IMR-90 (cell line): ENCODE results near the gene DPYSL3. TPM values are rescaled to one million over a fixed set of nuclear protein-coding genes. Genes with fewer than 3 reads are reported as not detected.
A peak's percentile ranks its signal among the peaks of the same experiment; 100 is the strongest.

Experiments
- ATAC-seq: fragments of 200-7000 bp; cut with Tn5 transposase; 2 replicates; pipeline ENCODE4 v1.9.1; 2020; ENCODE audit warnings: low read depth, mild to moderate bottlenecking, moderate library complexity
- BruUV-seq: library from RNA; stranded (reverse); fragments of 400-500 nt; replicated peaks from 2 replicates; lab custom pipeline; 2021; lab: Mats Ljungman, UMichigan
- CTCF ChIA-PET: fragments of 300-600 bp; formaldehyde crosslinking; extraction: SDS; loops from one replicate; lab custom pipeline; 2021; ENCODE audit warnings: antibody characterized with exemption; lab: Yijun Ruan, JAX
- POLR2A ChIA-PET: fragments of 300-600 bp; sonication (Branson Sonifier 250); formaldehyde crosslinking; loops from one replicate; lab custom pipeline; 2022; ENCODE audit warnings: antibody characterized with exemption; ENCODE audit not compliant: unreplicated experiment; lab: Charles Lee
- DNase-seq: peaks from one replicate; pipeline ENCODE4 v3.0.0; 2013
- H2AFZ ChIP-seq: replicated peaks from 2 replicates; pipeline ENCODE3; 2013; ENCODE audit warnings: low read length, mild to moderate bottlenecking; ENCODE audit not compliant: poor library complexity
- H2AK5ac ChIP-seq: 2 replicates; pipeline ENCODE4 v1.6.1; 2013; ENCODE audit warnings: low read depth, low read length, inconsistent platforms
- H2AK9ac ChIP-seq: replicated peaks from 2 replicates; pipeline ENCODE3; 2013; ENCODE audit warnings: mild to moderate bottlenecking, low read depth, low read length, moderate library complexity; ENCODE audit not compliant: poor library complexity
- H2BK120ac ChIP-seq: 2 replicates; pipeline ENCODE4 v1.6.1; 2013; ENCODE audit warnings: low read depth, low read length, inconsistent platforms
- H2BK15ac ChIP-seq: 3 replicates; pipeline ENCODE4 v1.6.1; 2013; ENCODE audit warnings: low read depth, low read length, inconsistent platforms
- H2BK20ac ChIP-seq: 2 replicates; pipeline ENCODE4 v1.6.1; 2013; ENCODE audit warnings: low read depth, mild to moderate bottlenecking, inconsistent platforms, low read length, moderate library complexity
- H2BK5ac ChIP-seq: 2 replicates; pipeline ENCODE4 v1.6.1; 2013; ENCODE audit warnings: mild to moderate bottlenecking, low read depth, low read length, inconsistent platforms; ENCODE audit not compliant: poor library complexity, severe bottlenecking
- H3K14ac ChIP-seq: replicated peaks from 2 replicates; pipeline ENCODE4 v1.6.1; 2013; ENCODE audit warnings: low read depth, low read length, inconsistent platforms
- H3K18ac ChIP-seq: 2 replicates; pipeline ENCODE4 v1.6.1; 2013; ENCODE audit warnings: low read depth, low read length, control low read depth
- H3K23ac ChIP-seq: 2 replicates; pipeline ENCODE4 v1.6.1; 2013; ENCODE audit warnings: low read depth, low read length, inconsistent platforms
- H3K27ac ChIP-seq: 2 replicates; pipeline ENCODE4 v1.5.1; 2013; ENCODE audit warnings: mild to moderate bottlenecking, control low read depth, low read length; ENCODE audit not compliant: insufficient read depth
- H3K27me3 ChIP-seq: 2 replicates; pipeline ENCODE4 v1.6.1; 2013; ENCODE audit warnings: low read length; ENCODE audit not compliant: control insufficient read depth, insufficient read depth
- H3K36me3 ChIP-seq: 2 replicates; pipeline ENCODE4 v1.6.1; 2013; ENCODE audit warnings: low read length, mixed read lengths; ENCODE audit not compliant: control insufficient read depth, insufficient read depth
- H3K4ac ChIP-seq: 2 replicates; pipeline ENCODE4 v1.6.1; 2013; ENCODE audit warnings: low read depth, low read length, inconsistent platforms
- H3K4me1 ChIP-seq: 2 replicates; pipeline ENCODE4 v1.6.1; 2013; ENCODE audit warnings: low read length, mixed read lengths; ENCODE audit not compliant: control insufficient read depth, insufficient read depth
- H3K4me2 ChIP-seq: 2 replicates; pipeline ENCODE4 v1.6.1; 2013; ENCODE audit warnings: low read depth, mild to moderate bottlenecking, control low read depth, low read length, moderate library complexity
- H3K4me3 ChIP-seq: 2 replicates; pipeline ENCODE4 v1.5.1; 2013; ENCODE audit warnings: low read depth, mild to moderate bottlenecking, control low read depth, low read length, moderate library complexity; ENCODE audit not compliant: insufficient read depth
- H3K56ac ChIP-seq: 2 replicates; pipeline ENCODE4 v1.6.1; 2013; ENCODE audit warnings: low read length, inconsistent platforms; ENCODE audit not compliant: insufficient read depth; ENCODE audit errors: extremely low read depth
- H3K79me1 ChIP-seq, 2 experiments: 2 replicates each; pipeline ENCODE4 v1.6.1; 2013; ENCODE audit warnings: low read length in 2 of 2, inconsistent platforms in 1 of 2, low read depth in 1 of 2
- H3K9ac ChIP-seq: 2 replicates; pipeline ENCODE4 v1.6.1; 2013; ENCODE audit warnings: low read depth, low read length, control low read depth
- H3K9me1 ChIP-seq: 2 replicates; pipeline ENCODE4 v1.6.1; 2013; ENCODE audit warnings: low read length, inconsistent platforms; ENCODE audit not compliant: insufficient read depth
- H3K9me3 ChIP-seq: 2 replicates; pipeline ENCODE4 v1.6.1; 2013; ENCODE audit warnings: low read length; ENCODE audit not compliant: control insufficient read depth, insufficient read depth
- H4K20me1 ChIP-seq: 2 replicates; pipeline ENCODE4 v1.6.1; 2013; ENCODE audit warnings: low read length, inconsistent platforms; ENCODE audit not compliant: insufficient read depth
- H4K5ac ChIP-seq: 2 replicates; pipeline ENCODE4 v1.6.1; 2013; ENCODE audit warnings: mild to moderate bottlenecking, low read depth, low read length, control low read depth
- H4K8ac ChIP-seq, 2 experiments: 2 replicates each; pipeline ENCODE4 v1.6.1; 2013; ENCODE audit warnings: low read depth in 2 of 2, low read length in 2 of 2, control low read depth in 1 of 2, inconsistent platforms in 1 of 2
- H4K91ac ChIP-seq: 2 replicates; pipeline ENCODE4 v1.6.1; 2013; ENCODE audit warnings: low read depth, low read length, inconsistent platforms; ENCODE audit not compliant: insufficient read depth
- BHLHE40 ChIP-seq: fragments of 150-350 bp; IDR thresholded peaks from 2 replicates; pipeline ENCODE4 v1.6.1; 2016; ENCODE audit warnings: mild to moderate bottlenecking, low read depth, low read length
- CTCF ChIP-seq: conservative IDR thresholded peaks from 2 replicates; pipeline ENCODE4 v1.5.1; 2012; ENCODE audit warnings: mild to moderate bottlenecking, low read depth, low read length, improper control_type of control experiment
- FOS ChIP-seq: fragments of 150-350 bp; IDR thresholded peaks from 2 replicates; pipeline ENCODE4 v1.6.1; 2016; ENCODE audit warnings: low read depth, low read length
- NFE2L2 ChIP-seq: fragments of 150-350 bp; IDR thresholded peaks from 2 replicates; pipeline ENCODE4 v1.6.1; 2016; ENCODE audit warnings: low read depth, mild to moderate bottlenecking, low read length
- POLR2A ChIP-seq: IDR thresholded peaks from 2 replicates; pipeline ENCODE4 v1.6.1; 2012; ENCODE audit warnings: mild to moderate bottlenecking, low read depth, low read length
- RCOR1 ChIP-seq: IDR thresholded peaks from 2 replicates; pipeline ENCODE4 v1.6.1; 2012; ENCODE audit warnings: mild to moderate bottlenecking, low read length, improper control_type of control experiment; ENCODE audit not compliant: insufficient replicate concordance
- RFX5 ChIP-seq: IDR thresholded peaks from 2 replicates; pipeline ENCODE4 v1.8.0; 2012; ENCODE audit warnings: low read depth, mild to moderate bottlenecking, low read length, moderate library complexity
- dilution Hi-C: fragments of 300-500 bp; cut with HindIII; formaldehyde crosslinking; loops from one replicate; pipeline ENCODE4 v1.14.3; 2018; ENCODE audit warnings: low sequenced_read_pairs; ENCODE audit not compliant: unreplicated experiment
- in situ Hi-C: fragments of 300-500 bp; cut with MboI; formaldehyde crosslinking; loops from 3 replicates; pipeline ENCODE4 v1.14.3; 2019; ENCODE audit warnings: low sequenced_read_pairs, inconsistent platforms, mixed read lengths
- intact Hi-C: fragments of 100-400 bp; cut with micrococcal nuclease; formaldehyde crosslinking; loops from 2 replicates; pipeline ENCODE4 v1.10.0; 2022
- polyA plus RNA-seq, 3 experiments: library from polyadenylated mRNA; depleted of rRNA; stranded (reverse); fragments of >200 nt; gene quantifications; 2 replicates each; pipeline ENCODE4 v1.2.3, GENCODE V29; 2012; ENCODE audit warnings: low replicate concordance in 1 of 3
- total RNA-seq: library from RNA; depleted of rRNA; stranded (reverse); fragments of >200 nt; gene quantifications from 2 replicates; pipeline ENCODE4 v1.2.3, GENCODE V29; 2012

Gene DPYSL3
- total and polyA plus RNA-seq, 2 of the 4 experiments (the other 2 are of a cell fraction), result 50.2 to 60.9 TPM

- TF ChIP-seq POLR2A (peak; percentile 48; the same call in 1 of the 2 replicates), BHLHE40 (peak; percentile 88), RCOR1 (no peak), RFX5 (no peak), NFE2L2 (peak; percentile 31; the same call in 1 of the 2 replicates)
These were observed 105.9 kb downstream of the DPYSL3 start (continued) for GRCh38 chr5:147403651-147404640.

- in situ Hi-C loops, result no loop called here
- POLR2A ChIA-PET, result no interaction called here
- Histone ChIP-seq H4K8ac (no peak overlapping the region), H3K9ac (no peak overlapping the region), H2BK5ac (peak overlapping the region; percentile 14), H3K36me3 (peaks cover 21% of the 10 kb centered on the region), H3K56ac (no peak overlapping the region), H4K20me1 (0 out of 2 replicates have a peak, but pooled peaks cover 5% of the 10 kb centered on the region), H3K9me3 (no peaks in the 10 kb centered on the region), H4K91ac (no peak overlapping the region), H3K79me1 (peaks cover 0 to 21% of the 10 kb centered on the region in 2 experiments; a peak in 2 of 4 replicates), H2AK9ac (no peak overlapping the region), H3K27ac (no peak overlapping the region), H2AK5ac (no peak overlapping the region), H2AFZ (no peak overlapping the region), H3K4me1 (peaks cover 8% of the 10 kb centered on the region), H2BK15ac (no peak overlapping the region), H2BK120ac (no peak overlapping the region), H3K4ac (no peak overlapping the region), H4K5ac (no peak overlapping the region), H2BK20ac (no peak overlapping the region), H3K4me2 (no peak overlapping the region), H3K9me1 (peaks cover 23% of the 10 kb centered on the region), H3K23ac (no peak overlapping the region), H3K4me3 (no peak overlapping the region), H3K18ac (no peak overlapping the region), H3K14ac (no peak overlapping the region), H3K27me3 (no peaks in the 10 kb centered on the region)
- BruUV-seq, result no TSS peak
- peak; percentile 67 for DNase-seq
- CTCF ChIA-PET, result no interaction called here
- intact Hi-C loops, result loop anchor here (5.0 kb wide), 2 partner anchors 51 to 156 kb away; no protein-coding TSS in a partner anchor
- dilution Hi-C loops, result no loop called here
- ATAC-seq, result 0 out of 2 replicates have a peak, but pooled peaks have one; percentile 9
- no peak for TF ChIP-seq FOS
- peak; percentile 24; the same call in 1 of the 2 replicates for TF ChIP-seq CTCF
- peak; percentile 19; the same call in 1 of the 2 replicates for TF ChIP-seq NFE2L2
These were observed 109.0 kb downstream of the DPYSL3 start for GRCh38 chr5:147400881-147401280.
